ENCODE results near the gene SLAIN1.

The SLAIN1 gene

GRCh38 chr13:77767413-77767812 is 69.9 kb downstream of the SLAIN1 start:
- Histone ChIP-seq H3K4me1 (ENCODE audit: insufficient read depth, insufficient read length) (no peaks in the 10 kb centered on the region), H3K9ac (ENCODE audit: insufficient read length, low read depth) (no peak overlapping the region), H3K4me3 (ENCODE audit: insufficient read length, low read depth) (no peak overlapping the region), H3K27me3 (ENCODE audit: insufficient read depth, insufficient read length) (no peaks in the 10 kb centered on the region), H3K36me3 (ENCODE audit: insufficient read depth, insufficient read length, low read length) (no peaks in the 10 kb centered on the region), H3K9me3 (ENCODE audit: insufficient read depth, low read length) (no peaks in the 10 kb centered on the region)
- TF ChIP-seq ZNF274 (IDR thresholded peaks at IDR 0.05; ENCODE audit: low read depth, low read length) (no peak), SUZ12 (IDR thresholded peaks at IDR 0.05; ENCODE audit: extremely low read depth, insufficient read depth, insufficient read length) (no peak), YY1 (IDR thresholded peaks at IDR 0.05; ENCODE audit: insufficient read depth, insufficient read length) (no peak)
- DNase-seq (ENCODE audit: low read depth, low spot score) = no peak

- Histone ChIP-seq H3K4me3 (ENCODE audit: insufficient read length, low read depth) (no peak overlapping the region), H3K27me3 (ENCODE audit: insufficient read depth, insufficient read length) (no peaks in the 10 kb centered on the region), H3K4me1 (ENCODE audit: insufficient read depth, insufficient read length) (no peaks in the 10 kb centered on the region), H3K36me3 (ENCODE audit: insufficient read depth, insufficient read length, low read length) (no peaks in the 10 kb centered on the region), H3K9ac (ENCODE audit: insufficient read length, low read depth) (no peak overlapping the region), H3K9me3 (ENCODE audit: insufficient read depth, low read length) (no peaks in the 10 kb centered on the region)
- DNase-seq (ENCODE audit: low read depth, low spot score) = no peak
- TF ChIP-seq YY1 (IDR thresholded peaks at IDR 0.05; ENCODE audit: insufficient read depth, insufficient read length) (no peak), ZNF274 (IDR thresholded peaks at IDR 0.05; ENCODE audit: low read depth, low read length) (no peak), SUZ12 (IDR thresholded peaks at IDR 0.05; ENCODE audit: extremely low read depth, insufficient read depth, insufficient read length) (no peak)
Measured at GRCh38 chr13:77774181-77774580, 76.7 kb downstream of the SLAIN1 start.

GRCh38 chr13:77776704-77777103 is 79.2 kb downstream of the SLAIN1 start:
- no peak overlapping the region for H3K4me3 ChIP-seq (ENCODE audit: insufficient read length, low read depth)
- H3K9me3 ChIP-seq (ENCODE audit: insufficient read depth, low read length) = no peaks in the 10 kb centered on the region
- no peaks in the 10 kb centered on the region for H3K27me3 ChIP-seq (ENCODE audit: insufficient read depth, insufficient read length)
- H3K36me3 ChIP-seq (ENCODE audit: insufficient read depth, insufficient read length, low read length) = no peaks in the 10 kb centered on the region
- H3K9ac ChIP-seq (ENCODE audit: insufficient read length, low read depth) = no peak overlapping the region
- no peak for DNase-seq (ENCODE audit: low read depth, low spot score)
- H3K4me1 ChIP-seq (ENCODE audit: insufficient read depth, insufficient read length) = no peaks in the 10 kb centered on the region
- TF ChIP-seq YY1 (IDR thresholded peaks at IDR 0.05; ENCODE audit: insufficient read depth, insufficient read length) = no peak
- no peak for TF ChIP-seq SUZ12 (IDR thresholded peaks at IDR 0.05; ENCODE audit: extremely low read depth, insufficient read depth, insufficient read length)

- Histone ChIP-seq H3K9me3 (ENCODE audit: insufficient read depth, low read length) (no peaks in the 10 kb centered on the region), H3K27me3 (ENCODE audit: insufficient read depth, insufficient read length) (no peaks in the 10 kb centered on the region), H3K4me3 (ENCODE audit: insufficient read length, low read depth) (no peak overlapping the region), H3K36me3 (ENCODE audit: insufficient read depth, insufficient read length, low read length) (no peaks in the 10 kb centered on the region), H3K4me1 (ENCODE audit: insufficient read depth, insufficient read length) (no peaks in the 10 kb centered on the region), H3K9ac (ENCODE audit: insufficient read length, low read depth) (no peak overlapping the region)
- no peak for TF ChIP-seq SUZ12 (IDR thresholded peaks at IDR 0.05; ENCODE audit: extremely low read depth, insufficient read depth, insufficient read length)
- no peak for TF ChIP-seq ZNF274 (IDR thresholded peaks at IDR 0.05; ENCODE audit: low read depth, low read length)
- TF ChIP-seq YY1 (IDR thresholded peaks at IDR 0.05; ENCODE audit: insufficient read depth, insufficient read length) = no peak
- DNase-seq (ENCODE audit: low read depth, low spot score) = peak; percentile 39
Measured at GRCh38 chr13:77779552-77780272, 82.2 kb downstream of the SLAIN1 start.

GRCh38 chr13:77781808-77782207 is 84.3 kb downstream of the SLAIN1 start:
- DNase-seq (ENCODE audit: low read depth, low spot score) = no peak
- Histone ChIP-seq H3K4me3 (ENCODE audit: insufficient read length, low read depth) (no peak overlapping the region), H3K36me3 (ENCODE audit: insufficient read depth, insufficient read length, low read length) (no peaks in the 10 kb centered on the region), H3K27me3 (ENCODE audit: insufficient read depth, insufficient read length) (no peaks in the 10 kb centered on the region), H3K4me1 (ENCODE audit: insufficient read depth, insufficient read length) (no peaks in the 10 kb centered on the region), H3K9ac (ENCODE audit: insufficient read length, low read depth) (no peak overlapping the region), H3K9me3 (ENCODE audit: insufficient read depth, low read length) (no peaks in the 10 kb centered on the region)
- no peak for TF ChIP-seq ZNF274 (IDR thresholded peaks at IDR 0.05; ENCODE audit: low read depth, low read length)
- TF ChIP-seq YY1 (IDR thresholded peaks at IDR 0.05; ENCODE audit: insufficient read depth, insufficient read length) = no peak
- no peak for TF ChIP-seq SUZ12 (IDR thresholded peaks at IDR 0.05; ENCODE audit: extremely low read depth, insufficient read depth, insufficient read length)

GRCh38 chr13:77784515-77784914 is 87.0 kb downstream of the SLAIN1 start:
- Histone ChIP-seq H3K27me3 (ENCODE audit: insufficient read depth, insufficient read length) (no peaks in the 10 kb centered on the region), H3K9ac (ENCODE audit: insufficient read length, low read depth) (no peak overlapping the region), H3K4me1 (ENCODE audit: insufficient read depth, insufficient read length) (no peaks in the 10 kb centered on the region), H3K9me3 (ENCODE audit: insufficient read depth, low read length) (no peaks in the 10 kb centered on the region), H3K4me3 (ENCODE audit: insufficient read length, low read depth) (no peak overlapping the region), H3K36me3 (ENCODE audit: insufficient read depth, insufficient read length, low read length) (no peaks in the 10 kb centered on the region)
- no peak for DNase-seq (ENCODE audit: low read depth, low spot score)
- TF ChIP-seq SUZ12 (IDR thresholded peaks at IDR 0.05; ENCODE audit: extremely low read depth, insufficient read depth, insufficient read length) = no peak
- TF ChIP-seq ZNF274 (IDR thresholded peaks at IDR 0.05; ENCODE audit: low read depth, low read length) = no peak
- TF ChIP-seq YY1 (IDR thresholded peaks at IDR 0.05; ENCODE audit: insufficient read depth, insufficient read length) = no peak

GRCh38 chr13:77786695-77787287 is 89.3 kb downstream of the SLAIN1 start:
- Histone ChIP-seq H3K9me3 (ENCODE audit: insufficient read depth, low read length) (peaks cover 15% of the 10 kb centered on the region; the same call in 1 of the 2 replicates), H3K9ac (ENCODE audit: insufficient read length, low read depth) (no peak overlapping the region), H3K4me1 (ENCODE audit: insufficient read depth, insufficient read length) (no peaks in the 10 kb centered on the region), H3K27me3 (ENCODE audit: insufficient read depth, insufficient read length) (no peaks in the 10 kb centered on the region), H3K36me3 (ENCODE audit: insufficient read depth, insufficient read length, low read length) (no peaks in the 10 kb centered on the region), H3K4me3 (ENCODE audit: insufficient read length, low read depth) (no peak overlapping the region)
- no peak for TF ChIP-seq YY1 (IDR thresholded peaks at IDR 0.05; ENCODE audit: insufficient read depth, insufficient read length)
- no peak for TF ChIP-seq ZNF274 (IDR thresholded peaks at IDR 0.05; ENCODE audit: low read depth, low read length)
- no peak for TF ChIP-seq SUZ12 (IDR thresholded peaks at IDR 0.05; ENCODE audit: extremely low read depth, insufficient read depth, insufficient read length)
- no peak for DNase-seq (ENCODE audit: low read depth, low spot score)
